Ovary (tissue), 3 donors: ENCODE results near the gene LEMD2.

Source experiments
- POLR2A ChIP-seq: fragments of 450-650 bp; IDR thresholded peaks from one replicate; pipeline ENCODE4 v1.6.1; 2017; ENCODE audit warnings: antibody characterized with exemption, mild to moderate bottlenecking, moderate library complexity
- TF ChIP-seq, protein P1 (sequence below), 3 donors: fragments of 450-650 bp in 2 of 3; fragments of 200-600 bp in 1 of 3; IDR thresholded peaks; one replicate each; pipeline versions ENCODE4 v1.5.1 to v1.8.0; 2016 to 2022; ENCODE audit warnings: antibody characterized with exemption in 3 of 3, mild to moderate bottlenecking in 1 of 3
- donor health status: DM: no; HTN: no; CAD: no.

DNA sequence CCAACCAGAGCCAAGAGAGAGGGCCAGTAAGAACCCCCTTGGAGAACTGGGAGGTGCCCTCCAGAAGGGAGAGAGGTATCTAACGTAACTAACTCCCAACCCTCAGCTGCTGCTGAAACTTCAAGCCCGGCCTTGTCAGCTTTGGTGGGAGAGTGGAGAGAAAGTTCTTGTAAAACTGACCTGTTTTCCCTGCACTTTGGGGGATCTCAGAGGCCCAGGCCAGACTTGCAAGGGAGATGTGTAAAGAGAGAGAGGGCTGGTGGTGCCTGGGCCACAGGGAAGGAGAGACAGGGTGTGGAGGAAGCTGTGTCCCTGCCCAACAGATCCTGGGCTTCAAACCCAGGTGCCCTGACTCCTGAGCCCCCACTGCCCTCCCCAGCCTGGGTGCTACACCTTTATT lies 24.9 kb downstream of the LEMD2 start:
- TF ChIP-seq, protein P1, sequence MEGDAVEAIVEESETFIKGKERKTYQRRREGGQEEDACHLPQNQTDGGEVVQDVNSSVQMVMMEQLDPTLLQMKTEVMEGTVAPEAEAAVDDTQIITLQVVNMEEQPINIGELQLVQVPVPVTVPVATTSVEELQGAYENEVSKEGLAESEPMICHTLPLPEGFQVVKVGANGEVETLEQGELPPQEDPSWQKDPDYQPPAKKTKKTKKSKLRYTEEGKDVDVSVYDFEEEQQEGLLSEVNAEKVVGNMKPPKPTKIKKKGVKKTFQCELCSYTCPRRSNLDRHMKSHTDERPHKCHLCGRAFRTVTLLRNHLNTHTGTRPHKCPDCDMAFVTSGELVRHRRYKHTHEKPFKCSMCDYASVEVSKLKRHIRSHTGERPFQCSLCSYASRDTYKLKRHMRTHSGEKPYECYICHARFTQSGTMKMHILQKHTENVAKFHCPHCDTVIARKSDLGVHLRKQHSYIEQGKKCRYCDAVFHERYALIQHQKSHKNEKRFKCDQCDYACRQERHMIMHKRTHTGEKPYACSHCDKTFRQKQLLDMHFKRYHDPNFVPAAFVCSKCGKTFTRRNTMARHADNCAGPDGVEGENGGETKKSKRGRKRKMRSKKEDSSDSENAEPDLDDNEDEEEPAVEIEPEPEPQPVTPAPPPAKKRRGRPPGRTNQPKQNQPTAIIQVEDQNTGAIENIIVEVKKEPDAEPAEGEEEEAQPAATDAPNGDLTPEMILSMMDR (IDR thresholded peaks at IDR 0.05) = no peak
- no peak for TF ChIP-seq POLR2A
